Suprapubic skin (tissue), 4 donors: Measurements from ENCODE around the gene OFD1. TPM values are rescaled to one million over a fixed set of nuclear protein-coding genes. Genes with fewer than 3 reads are reported as not detected.

Experiments
- DNase-seq, 2 donors: peaks; one replicate each; pipeline ENCODE4 v3.0.0-alpha.2; 2019; ENCODE audit warnings: low spot score in 2 of 2
- H3K27ac ChIP-seq: fragments of 200-600 bp; sonication (generic); one replicate; pipeline ENCODE4 v1.5.1; 2019
- H3K27me3 ChIP-seq: fragments of 200-600 bp; sonication (generic); one replicate; pipeline ENCODE4 v1.5.1; 2019
- H3K36me3 ChIP-seq: fragments of 200-600 bp; sonication (generic); one replicate; pipeline ENCODE4 v1.5.1; 2019
- H3K4me1 ChIP-seq: fragments of 200-600 bp; sonication (generic); one replicate; pipeline ENCODE4 v1.5.1; 2019
- H3K4me3 ChIP-seq: fragments of 200-600 bp; sonication (generic); one replicate; pipeline ENCODE4 v1.5.1; 2019; ENCODE audit warnings: mild to moderate bottlenecking
- H3K9me3 ChIP-seq: fragments of 200-600 bp; sonication (generic); one replicate; pipeline ENCODE4 v1.5.1; 2019
- CTCF ChIP-seq, 2 donors: fragments of 200-600 bp in 1 of 2; fragments of 450-650 bp in 1 of 2; sonication (generic) in 1 of 2; IDR thresholded peaks; one replicate each; pipeline ENCODE4 v1.5.1; 2016 to 2019; ENCODE audit warnings: antibody characterized with exemption in 2 of 2, mild to moderate bottlenecking in 1 of 2, moderate library complexity in 1 of 2
- EP300 ChIP-seq: sonication (generic); formaldehyde crosslinking; IDR thresholded peaks from one replicate; pipeline ENCODE4 v1.6.1; 2017; ENCODE audit warnings: antibody characterized with exemption
- POLR2A ChIP-seq, 2 donors: fragments of 450-650 bp; IDR thresholded peaks; one replicate each; pipeline ENCODE4 v1.6.1; 2017; ENCODE audit warnings: antibody characterized with exemption in 2 of 2, mild to moderate bottlenecking in 2 of 2, moderate library complexity in 2 of 2
- POLR2AphosphoS5 ChIP-seq, 3 donors: sonication (generic); formaldehyde crosslinking; IDR thresholded peaks; one replicate each; pipeline ENCODE4 v1.6.1; 2017; ENCODE audit warnings: antibody characterized with exemption in 3 of 3
- WGBS: methylation state at CpG from one replicate; pipeline ENCODE4 v1.1.5; 2018; 5-methylcytosine and 5-hydroxymethylcytosine counted together
- total RNA-seq, 4 donors: library from RNA; depleted of rRNA; stranded (reverse); fragments of >200 nt; gene quantifications; one replicate each; pipeline ENCODE4 v1.1.0, GENCODE V29; 2016

OFD1 gene
- total RNA-seq, 4 donors from 2014 or later, result 19.1 to 68.4 (median 32.5) TPM

DNA sequence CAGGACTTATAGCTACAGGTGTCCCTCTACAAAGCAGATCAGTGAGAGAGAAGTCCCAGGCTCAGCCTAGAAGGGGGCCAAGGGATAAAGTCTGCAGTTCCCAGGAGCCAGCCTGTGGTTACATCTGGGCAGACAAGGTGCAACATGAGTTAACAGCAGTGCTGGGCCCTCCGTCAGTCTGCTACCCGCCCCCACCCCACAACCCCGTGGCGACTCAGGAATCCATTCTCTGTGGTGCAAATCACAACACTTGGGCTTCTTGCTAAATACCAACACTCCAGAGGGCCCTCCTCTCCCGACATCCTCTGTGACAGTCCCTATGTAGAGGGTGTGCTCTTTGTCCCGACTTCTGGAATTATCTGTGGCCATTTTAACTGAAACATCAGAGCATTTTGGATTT is 68.6 kb downstream of the OFD1 start:
- 46% methylated on average over 2 of the region's 6 CpGs for WGBS
- DNase-seq, result no peak
- H3K4me1 ChIP-seq, result no peaks in the 10 kb centered on the region

GRCh38 chrX:13805241-13805640 is 70.7 kb downstream of the OFD1 start:
- Histone ChIP-seq H3K27ac (no peak overlapping the region), H3K36me3 (no peaks in the 10 kb centered on the region), H3K4me1 (no peaks in the 10 kb centered on the region), H3K9me3 (no peaks in the 10 kb centered on the region), H3K4me3 (no peak overlapping the region), H3K27me3 (no peaks in the 10 kb centered on the region)
- no peak for DNase-seq
- WGBS, result 65% methylated on average over 2 of the region's 2 CpGs
- no peak for TF ChIP-seq EP300
- no peak for TF ChIP-seq POLR2A (IDR thresholded peaks at IDR 0.05)
- TF ChIP-seq CTCF (IDR thresholded peaks at IDR 0.05), result no peak
- no peak for TF ChIP-seq POLR2AphosphoS5 (IDR thresholded peaks at IDR 0.05)

More for the DNA sequence above, 68.6 kb downstream of the OFD1 start:
- no peak overlapping the region for H3K27ac ChIP-seq
- H3K9me3 ChIP-seq, result no peaks in the 10 kb centered on the region
- TF ChIP-seq CTCF (IDR thresholded peaks at IDR 0.05) (no peak), EP300 (no peak), POLR2AphosphoS5 (IDR thresholded peaks at IDR 0.05) (no peak), POLR2A (IDR thresholded peaks at IDR 0.05) (no peak)
- no peaks in the 10 kb centered on the region for H3K36me3 ChIP-seq
- H3K27me3 ChIP-seq, result no peaks in the 10 kb centered on the region
- no peak overlapping the region for H3K4me3 ChIP-seq

- Histone ChIP-seq H3K27me3 (no peaks in the 10 kb centered on the region), H3K36me3 (no peaks in the 10 kb centered on the region), H3K4me3 (no peak overlapping the region), H3K27ac (no peak overlapping the region), H3K4me1 (no peaks in the 10 kb centered on the region), H3K9me3 (no peaks in the 10 kb centered on the region)
- 75% methylated on average over 4 of the region's 4 CpGs for WGBS
- DNase-seq, result no peak
- TF ChIP-seq POLR2AphosphoS5 (IDR thresholded peaks at IDR 0.05), result no peak
- no peak for TF ChIP-seq POLR2A (IDR thresholded peaks at IDR 0.05)
- TF ChIP-seq EP300, result no peak
- TF ChIP-seq CTCF (IDR thresholded peaks at IDR 0.05), result no peak
Measured at GRCh38 chrX:13808293-13808692, 73.7 kb downstream of the OFD1 start.

DNA sequence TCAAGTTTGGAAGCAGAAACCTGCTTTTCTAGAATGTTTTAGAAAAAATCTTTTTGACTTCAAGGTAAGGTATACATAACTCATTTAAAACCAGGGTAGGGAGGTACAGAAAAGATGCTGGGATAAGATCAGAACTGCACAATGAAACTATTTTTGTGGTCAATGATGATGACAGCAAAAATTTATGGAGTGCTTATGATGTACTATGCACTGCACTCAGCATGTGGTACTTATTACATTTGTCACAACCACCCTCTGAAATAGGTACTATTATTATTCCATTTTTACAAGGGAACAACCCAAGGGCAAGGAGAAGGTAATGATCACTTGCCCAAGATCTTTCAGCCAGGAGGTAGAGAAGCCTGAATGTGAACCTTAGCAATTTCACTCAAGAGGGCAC is 74.3 kb downstream of the OFD1 start:
- TF ChIP-seq POLR2A (IDR thresholded peaks at IDR 0.05), result no peak
- no peak for TF ChIP-seq CTCF (IDR thresholded peaks at IDR 0.05)
- no peak for TF ChIP-seq POLR2AphosphoS5 (IDR thresholded peaks at IDR 0.05)
- TF ChIP-seq EP300, result no peak
- Histone ChIP-seq H3K27me3 (no peaks in the 10 kb centered on the region), H3K9me3 (no peaks in the 10 kb centered on the region), H3K4me3 (no peak overlapping the region), H3K36me3 (no peaks in the 10 kb centered on the region), H3K27ac (no peak overlapping the region), H3K4me1 (no peaks in the 10 kb centered on the region)
- DNase-seq, result no peak

DNA sequence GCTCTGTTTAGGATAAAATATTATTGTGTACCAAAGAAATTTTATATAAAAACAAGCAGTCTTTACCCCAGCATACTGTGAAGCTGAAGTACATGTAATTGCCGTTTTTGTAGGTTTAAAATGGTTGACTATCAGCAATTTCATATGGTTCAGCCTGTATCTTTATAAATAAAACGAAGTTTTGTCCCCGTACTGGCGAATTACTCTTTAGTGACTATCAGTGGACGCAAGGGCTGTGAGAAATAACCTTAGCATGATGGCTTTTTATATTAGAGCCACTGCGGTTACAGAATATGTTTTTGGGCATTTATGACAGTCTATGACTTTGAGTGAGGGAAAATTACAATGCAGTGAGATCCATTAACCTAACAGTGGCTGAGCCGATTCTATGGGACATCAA is 81.1 kb downstream of the OFD1 start:
- H3K9me3 ChIP-seq, result no peaks in the 10 kb centered on the region
- H3K4me1 ChIP-seq, result no peaks in the 10 kb centered on the region
- no peak overlapping the region for H3K4me3 ChIP-seq
- H3K36me3 ChIP-seq, result no peaks in the 10 kb centered on the region
- no peaks in the 10 kb centered on the region for H3K27me3 ChIP-seq
- no peak overlapping the region for H3K27ac ChIP-seq
- no peak for DNase-seq
- WGBS, result 90% methylated on average over 7 of the region's 7 CpGs
- TF ChIP-seq EP300 (no peak), POLR2AphosphoS5 (IDR thresholded peaks at IDR 0.05) (no peak), POLR2A (IDR thresholded peaks at IDR 0.05) (no peak), CTCF (IDR thresholded peaks at IDR 0.05) (no peak)
